Skeletal muscle satellite cell (primary cell): ENCODE results near the gene PTPRZ1. TPM values are rescaled to one million over a fixed set of nuclear protein-coding genes. Genes with fewer than 3 reads are reported as not detected.

Experiments
- H3K27me3 ChIP-seq: 2 replicates; pipeline ENCODE4 v1.7.0; 2013; ENCODE audit warnings: low read length; ENCODE audit not compliant: control insufficient read depth, insufficient read depth
- H3K36me3 ChIP-seq: 2 replicates; pipeline ENCODE4 v1.7.0; 2013; ENCODE audit warnings: mild to moderate bottlenecking, control low read depth, low read length; ENCODE audit not compliant: insufficient read depth
- H3K4me1 ChIP-seq: 2 replicates; pipeline ENCODE4 v1.7.0; 2013; ENCODE audit warnings: low read length; ENCODE audit not compliant: control insufficient read depth, insufficient read depth
- H3K4me2 ChIP-seq: 2 replicates; pipeline ENCODE4 v1.7.0; 2013; ENCODE audit warnings: mild to moderate bottlenecking, low read length
- H3K4me3 ChIP-seq: 2 replicates; pipeline ENCODE4 v1.7.0; 2013; ENCODE audit warnings: low read length
- H3K9ac ChIP-seq: 2 replicates; pipeline ENCODE4 v1.7.0; 2013; ENCODE audit warnings: mild to moderate bottlenecking, low read depth, low read length, moderate library complexity
- H3K9me3 ChIP-seq: replicated peaks from 2 replicates; pipeline ENCODE4 v1.7.0; 2013; ENCODE audit warnings: mild to moderate bottlenecking, control low read depth, low read length
- small RNA-seq: library from RNA; depleted of rRNA; stranded (forward); fragments of <200 nt; gene quantifications from one replicate; pipeline ENCODE3, GENCODE V24; 2012

Gene PTPRZ1

GRCh38 chr7:122082670-122083069, 209.7 kb downstream of the PTPRZ1 start:
- no peaks in the 10 kb centered on the region for H3K4me1 ChIP-seq
- no peak overlapping the region for H3K9ac ChIP-seq
- no peak overlapping the region for H3K4me2 ChIP-seq
- peaks cover 2% of the 10 kb centered on the region for H3K36me3 ChIP-seq
- no peaks in the 10 kb centered on the region for H3K27me3 ChIP-seq
- no peaks in the 10 kb centered on the region for H3K9me3 ChIP-seq
- no peak overlapping the region for H3K4me3 ChIP-seq

DNA sequence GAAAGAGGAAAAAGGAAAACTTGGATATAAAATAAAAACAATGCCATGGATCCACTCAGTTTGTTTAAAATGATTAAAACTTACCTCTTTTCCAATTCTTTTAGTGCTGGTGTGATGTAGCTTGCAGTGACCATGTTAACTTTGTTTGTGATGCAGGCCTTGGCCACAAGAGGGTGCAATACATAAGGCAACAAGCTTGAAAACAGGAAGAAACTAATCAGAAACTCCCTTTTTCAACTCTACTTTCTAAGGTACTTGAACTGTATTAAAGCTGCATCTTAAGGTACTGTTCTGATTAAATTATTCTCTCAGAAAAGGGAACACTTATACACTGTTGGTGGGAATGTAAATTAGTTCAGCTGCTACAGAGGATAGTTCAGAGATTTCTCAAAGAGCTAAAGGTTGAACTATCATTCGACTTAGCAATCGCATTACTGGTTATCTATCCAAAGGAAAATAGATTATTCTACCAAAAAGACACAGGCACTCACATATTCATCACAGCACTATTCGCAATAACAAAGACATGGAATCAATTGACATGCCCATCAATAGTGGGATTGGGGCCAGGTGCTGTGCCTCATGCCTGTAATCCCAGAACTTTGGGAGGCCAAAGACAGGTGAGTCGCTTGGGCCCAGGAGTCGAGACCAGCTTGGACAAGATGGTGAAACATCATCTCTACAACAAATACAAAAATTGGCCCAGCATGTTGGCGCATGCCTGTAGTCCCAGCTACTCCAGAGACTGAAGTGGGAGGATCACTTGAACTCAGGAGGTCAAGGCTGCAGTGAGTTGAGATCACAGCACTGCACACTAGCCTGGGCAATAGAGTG, 220.2 kb downstream of the PTPRZ1 start:
- no peak overlapping the region for H3K9ac ChIP-seq
- no peaks in the 10 kb centered on the region for H3K36me3 ChIP-seq
- H3K4me3 ChIP-seq = no peak overlapping the region
- H3K9me3 ChIP-seq = no peaks in the 10 kb centered on the region
- H3K4me1 ChIP-seq = no peaks in the 10 kb centered on the region
- H3K27me3 ChIP-seq = no peaks in the 10 kb centered on the region
- no peak overlapping the region for H3K4me2 ChIP-seq

GRCh38 chr7:122094549-122094948, 221.6 kb downstream of the PTPRZ1 start:
- H3K4me1 ChIP-seq = no peaks in the 10 kb centered on the region

DNA sequence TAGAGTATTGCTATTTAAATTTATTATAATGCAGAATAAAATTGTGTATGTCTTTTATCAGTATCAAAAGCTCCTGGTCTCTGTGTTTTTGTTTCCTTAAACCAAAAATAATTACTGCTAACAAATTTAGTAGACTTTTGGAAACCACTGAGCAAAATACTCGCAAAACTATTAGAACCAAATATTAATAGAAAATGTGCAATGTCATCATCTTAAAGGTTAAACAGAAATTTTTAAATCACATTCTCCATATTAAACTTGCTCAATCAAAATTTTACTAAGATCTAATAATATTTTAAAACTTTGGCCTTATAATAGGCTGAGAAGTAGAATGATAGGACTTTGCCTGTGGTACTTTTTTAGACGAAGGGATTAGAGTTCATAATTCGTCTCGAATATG, 222.7 kb downstream of the PTPRZ1 start:
- Histone ChIP-seq H3K36me3 (no peaks in the 10 kb centered on the region), H3K4me1 (no peaks in the 10 kb centered on the region), H3K4me3 (no peak overlapping the region), H3K4me2 (no peak overlapping the region), H3K9me3 (no peaks in the 10 kb centered on the region), H3K27me3 (no peaks in the 10 kb centered on the region), H3K9ac (no peak overlapping the region)

More at GRCh38 chr7:122094549-122094948, 221.6 kb downstream of the PTPRZ1 start:
- Histone ChIP-seq H3K9me3 (no peaks in the 10 kb centered on the region), H3K4me2 (no peak overlapping the region), H3K4me3 (no peak overlapping the region), H3K9ac (no peak overlapping the region), H3K27me3 (no peaks in the 10 kb centered on the region), H3K36me3 (no peaks in the 10 kb centered on the region)

DNA sequence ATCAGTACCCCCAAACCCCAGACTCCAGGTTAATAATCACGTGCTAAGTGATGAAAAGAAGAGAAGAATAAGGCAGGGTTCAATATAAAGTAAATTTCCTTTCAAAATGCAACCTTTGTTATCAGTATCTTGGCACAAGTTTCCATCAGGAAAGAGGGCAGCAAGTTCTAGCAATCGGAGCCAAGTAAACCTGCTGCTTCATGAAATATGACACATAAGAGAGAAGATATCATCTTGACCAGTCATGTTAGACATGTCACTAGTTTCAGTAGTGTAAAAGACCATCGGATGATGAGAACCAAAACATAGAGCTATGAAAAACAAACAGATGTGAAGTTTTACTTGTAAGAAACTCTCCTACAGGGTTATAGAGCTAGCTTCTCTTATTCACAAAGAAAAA, 227.1 kb downstream of the PTPRZ1 start:
- H3K4me2 ChIP-seq = no peak overlapping the region
- no peaks in the 10 kb centered on the region for H3K9me3 ChIP-seq
- H3K9ac ChIP-seq = no peak overlapping the region
- no peaks in the 10 kb centered on the region for H3K4me1 ChIP-seq
- H3K36me3 ChIP-seq = no peaks in the 10 kb centered on the region
- H3K27me3 ChIP-seq = no peaks in the 10 kb centered on the region
- no peak overlapping the region for H3K4me3 ChIP-seq

GRCh38 chr7:122103064-122103463, 230.1 kb downstream of the PTPRZ1 start:
- H3K9ac ChIP-seq = no peak overlapping the region
- H3K4me2 ChIP-seq = no peak overlapping the region
- H3K4me1 ChIP-seq = no peaks in the 10 kb centered on the region
- H3K4me3 ChIP-seq = no peak overlapping the region
- no peaks in the 10 kb centered on the region for H3K27me3 ChIP-seq
- H3K36me3 ChIP-seq = no peaks in the 10 kb centered on the region
- no peaks in the 10 kb centered on the region for H3K9me3 ChIP-seq

Small RNA genes lying within 50 kb of the gene (small RNA-seq; reads per million reads assigned to genes)
- not detected for gene RNU7-154P
